SK-N-SH treated with all-trans-retinoic acid at 6 μM for 48 hours (cell line): Measurements from ENCODE around the gene ACSL6.

Experiments used
- ATAC-seq: fragments of 200-7000 bp; cut with Tn5 transposase; 3 replicates; pipeline ENCODE4 v1.9.1; 2020; ENCODE audit warnings: mild to moderate bottlenecking, moderate library complexity
- ARNTL ChIP-seq: fragments of 450-650 bp; formaldehyde crosslinking; IDR thresholded peaks from 2 replicates; pipeline ENCODE4 v1.5.0; 2020; ENCODE audit warnings: low read depth, mild to moderate bottlenecking, moderate library complexity, borderline replicate concordance
- BACH2 ChIP-seq: fragments of 250-450 bp; sonication (Bioruptor Pico); IDR thresholded peaks from 2 replicates; pipeline ENCODE4 v1.9.0; 2021; ENCODE audit warnings: mild to moderate bottlenecking, borderline replicate concordance
- CSRNP3 ChIP-seq: fragments of 250-450 bp; sonication (Bioruptor Pico); IDR thresholded peaks from 2 replicates; pipeline ENCODE4 v1.5.1; 2021; ENCODE audit warnings: mild to moderate bottlenecking, moderate library complexity
- ESRRG ChIP-seq: fragments of 250-450 bp; sonication (Bioruptor Pico); IDR thresholded peaks from 2 replicates; pipeline ENCODE4 v1.6.1; 2021; ENCODE audit warnings: mild to moderate bottlenecking
- ISL1 ChIP-seq: fragments of 250-450 bp; sonication (Bioruptor Pico); IDR thresholded peaks from 2 replicates; pipeline ENCODE4 v2.1.2; 2022; ENCODE audit warnings: mild to moderate bottlenecking, moderate library complexity
- OSR1 ChIP-seq: fragments of 250-450 bp; sonication (Bioruptor Pico); IDR thresholded peaks from 2 replicates; pipeline ENCODE4 v1.8.0; 2022; ENCODE audit warnings: moderate library complexity, mild to moderate bottlenecking, inconsistent platforms
- POU6F1 ChIP-seq: fragments of 250-450 bp; sonication (Bioruptor Pico); IDR thresholded peaks from 2 replicates; pipeline ENCODE4 v1.8.0; 2021; ENCODE audit warnings: low read depth, mild to moderate bottlenecking, moderate library complexity, borderline replicate concordance
- PPARA ChIP-seq: fragments of 250-450 bp; sonication (Bioruptor Pico); IDR thresholded peaks from 2 replicates; pipeline ENCODE4 v1.5.0; 2020; ENCODE audit warnings: mild to moderate bottlenecking, borderline replicate concordance
- SNAI2 ChIP-seq: fragments of 250-450 bp; sonication (Bioruptor Pico); IDR thresholded peaks from 2 replicates; pipeline ENCODE4 v1.5.0; 2020; ENCODE audit warnings: mild to moderate bottlenecking, moderate library complexity
- TCF4 ChIP-seq: fragments of 250-450 bp; sonication (Bioruptor Pico); IDR thresholded peaks from 2 replicates; pipeline ENCODE4 v1.8.0; 2021; ENCODE audit warnings: mild to moderate bottlenecking, moderate library complexity, borderline replicate concordance
- TOX ChIP-seq: fragments of 250-450 bp; sonication (Bioruptor Pico); IDR thresholded peaks from 2 replicates; pipeline ENCODE4 v1.8.0; 2021; ENCODE audit warnings: mild to moderate bottlenecking, moderate library complexity, borderline replicate concordance
- ZC3H10 ChIP-seq: fragments of 250-450 bp; sonication (Bioruptor Pico); IDR thresholded peaks from 2 replicates; pipeline ENCODE4 v1.5.1; 2021; ENCODE audit warnings: mild to moderate bottlenecking, moderate library complexity
- ZFP3 ChIP-seq: fragments of 250-450 bp; sonication (Bioruptor Pico); IDR thresholded peaks from 2 replicates; pipeline ENCODE4 v1.5.0; 2020; ENCODE audit warnings: mild to moderate bottlenecking, moderate library complexity
- ZFP30 ChIP-seq: fragments of 450-650 bp; formaldehyde crosslinking; IDR thresholded peaks from 2 replicates; pipeline ENCODE4 v1.5.0; 2022; ENCODE audit warnings: mild to moderate bottlenecking, moderate library complexity
- ZNF565 ChIP-seq: fragments of 450-650 bp; formaldehyde crosslinking; conservative IDR thresholded peaks from 2 replicates; pipeline ENCODE4 v1.5.0; 2020; ENCODE audit warnings: low read depth, mild to moderate bottlenecking, moderate library complexity
- ZNF70 ChIP-seq: fragments of 450-650 bp; formaldehyde crosslinking; IDR thresholded peaks from 2 replicates; pipeline ENCODE4 v1.5.0; 2020; ENCODE audit warnings: mild to moderate bottlenecking, moderate library complexity
- ZNF8 ChIP-seq: fragments of 450-650 bp; formaldehyde crosslinking; IDR thresholded peaks from 2 replicates; pipeline ENCODE4 v1.5.0; 2020; ENCODE audit warnings: mild to moderate bottlenecking, moderate library complexity
- TF ChIP-seq, protein P1 (sequence below): fragments of 250-450 bp; sonication (Bioruptor Pico); IDR thresholded peaks from 2 replicates; pipeline ENCODE4 v1.5.0; 2020; ENCODE audit warnings: mild to moderate bottlenecking, moderate library complexity
- TF ChIP-seq, protein P2 (sequence below): fragments of 250-450 bp; sonication (Bioruptor Pico); IDR thresholded peaks from 2 replicates; pipeline ENCODE4 v1.8.0; 2020; ENCODE audit warnings: mild to moderate bottlenecking, moderate library complexity, borderline replicate concordance
- TF ChIP-seq, protein P3 (sequence below): fragments of 250-450 bp; sonication (Bioruptor Pico); IDR thresholded peaks from 2 replicates; pipeline ENCODE4 v1.5.1; 2020; ENCODE audit warnings: low read depth, mild to moderate bottlenecking, moderate library complexity

Gene ACSL6

DNA sequence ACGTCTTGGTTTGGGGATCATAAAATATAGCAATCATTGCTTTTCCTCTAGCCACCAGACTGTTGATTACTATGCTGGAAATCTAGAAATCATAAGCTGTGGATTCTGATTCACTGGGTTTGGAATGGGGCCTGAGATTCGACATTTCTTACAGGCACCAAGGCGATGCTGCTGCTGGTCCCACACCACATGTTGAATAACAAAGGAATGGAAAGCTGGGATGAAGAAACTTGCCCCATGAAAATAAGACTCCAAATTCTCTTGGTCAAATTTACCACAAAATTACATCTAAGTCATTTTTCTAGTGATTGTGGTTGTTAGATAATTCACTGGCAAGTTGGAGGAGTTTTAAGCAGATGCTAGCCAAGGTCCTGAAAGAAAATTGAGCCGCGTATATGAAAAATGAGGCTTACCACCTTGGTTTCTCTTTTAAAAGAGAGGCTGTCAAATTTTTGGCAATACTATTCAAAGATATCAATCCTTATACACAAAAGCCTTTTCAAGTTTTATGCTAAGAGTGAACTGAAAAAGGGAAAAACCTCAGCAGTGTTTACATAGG lies 43.0 kb downstream of the ACSL6 start:
- TF ChIP-seq ISL1 (CRISPR knock-in tag) (no peak), ARNTL (no peak)
- no peak for ATAC-seq

- no peak for ATAC-seq
- TF ChIP-seq SNAI2 = no peak
- TF ChIP-seq, protein P1, sequence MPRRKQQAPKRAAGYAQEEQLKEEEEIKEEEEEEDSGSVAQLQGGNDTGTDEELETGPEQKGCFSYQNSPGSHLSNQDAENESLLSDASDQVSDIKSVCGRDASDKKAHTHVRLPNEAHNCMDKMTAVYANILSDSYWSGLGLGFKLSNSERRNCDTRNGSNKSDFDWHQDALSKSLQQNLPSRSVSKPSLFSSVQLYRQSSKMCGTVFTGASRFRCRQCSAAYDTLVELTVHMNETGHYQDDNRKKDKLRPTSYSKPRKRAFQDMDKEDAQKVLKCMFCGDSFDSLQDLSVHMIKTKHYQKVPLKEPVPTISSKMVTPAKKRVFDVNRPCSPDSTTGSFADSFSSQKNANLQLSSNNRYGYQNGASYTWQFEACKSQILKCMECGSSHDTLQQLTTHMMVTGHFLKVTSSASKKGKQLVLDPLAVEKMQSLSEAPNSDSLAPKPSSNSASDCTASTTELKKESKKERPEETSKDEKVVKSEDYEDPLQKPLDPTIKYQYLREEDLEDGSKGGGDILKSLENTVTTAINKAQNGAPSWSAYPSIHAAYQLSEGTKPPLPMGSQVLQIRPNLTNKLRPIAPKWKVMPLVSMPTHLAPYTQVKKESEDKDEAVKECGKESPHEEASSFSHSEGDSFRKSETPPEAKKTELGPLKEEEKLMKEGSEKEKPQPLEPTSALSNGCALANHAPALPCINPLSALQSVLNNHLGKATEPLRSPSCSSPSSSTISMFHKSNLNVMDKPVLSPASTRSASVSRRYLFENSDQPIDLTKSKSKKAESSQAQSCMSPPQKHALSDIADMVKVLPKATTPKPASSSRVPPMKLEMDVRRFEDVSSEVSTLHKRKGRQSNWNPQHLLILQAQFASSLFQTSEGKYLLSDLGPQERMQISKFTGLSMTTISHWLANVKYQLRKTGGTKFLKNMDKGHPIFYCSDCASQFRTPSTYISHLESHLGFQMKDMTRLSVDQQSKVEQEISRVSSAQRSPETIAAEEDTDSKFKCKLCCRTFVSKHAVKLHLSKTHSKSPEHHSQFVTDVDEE = no peak
- TF ChIP-seq CSRNP3 (CRISPR knock-in tag) = no peak
- no peak for TF ChIP-seq ZFP3 (CRISPR knock-in tag)
- no peak for TF ChIP-seq TOX
- TF ChIP-seq BACH2 (CRISPR knock-in tag) = no peak
- TF ChIP-seq, protein P2, sequence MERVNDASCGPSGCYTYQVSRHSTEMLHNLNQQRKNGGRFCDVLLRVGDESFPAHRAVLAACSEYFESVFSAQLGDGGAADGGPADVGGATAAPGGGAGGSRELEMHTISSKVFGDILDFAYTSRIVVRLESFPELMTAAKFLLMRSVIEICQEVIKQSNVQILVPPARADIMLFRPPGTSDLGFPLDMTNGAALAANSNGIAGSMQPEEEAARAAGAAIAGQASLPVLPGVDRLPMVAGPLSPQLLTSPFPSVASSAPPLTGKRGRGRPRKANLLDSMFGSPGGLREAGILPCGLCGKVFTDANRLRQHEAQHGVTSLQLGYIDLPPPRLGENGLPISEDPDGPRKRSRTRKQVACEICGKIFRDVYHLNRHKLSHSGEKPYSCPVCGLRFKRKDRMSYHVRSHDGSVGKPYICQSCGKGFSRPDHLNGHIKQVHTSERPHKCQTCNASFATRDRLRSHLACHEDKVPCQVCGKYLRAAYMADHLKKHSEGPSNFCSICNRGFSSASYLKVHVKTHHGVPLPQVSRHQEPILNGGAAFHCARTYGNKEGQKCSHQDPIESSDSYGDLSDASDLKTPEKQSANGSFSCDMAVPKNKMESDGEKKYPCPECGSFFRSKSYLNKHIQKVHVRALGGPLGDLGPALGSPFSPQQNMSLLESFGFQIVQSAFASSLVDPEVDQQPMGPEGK (CRISPR knock-in tag) = no peak
- TF ChIP-seq OSR1 (CRISPR knock-in tag) = no peak
- no peak for TF ChIP-seq ZNF8 (CRISPR knock-in tag)
- TF ChIP-seq ZNF565 (CRISPR knock-in tag) = no peak
- TF ChIP-seq TCF4 (CRISPR knock-in tag) = no peak
These were observed 44.9 kb downstream of the ACSL6 start for GRCh38 chr5:131966551-131966950.

DNA sequence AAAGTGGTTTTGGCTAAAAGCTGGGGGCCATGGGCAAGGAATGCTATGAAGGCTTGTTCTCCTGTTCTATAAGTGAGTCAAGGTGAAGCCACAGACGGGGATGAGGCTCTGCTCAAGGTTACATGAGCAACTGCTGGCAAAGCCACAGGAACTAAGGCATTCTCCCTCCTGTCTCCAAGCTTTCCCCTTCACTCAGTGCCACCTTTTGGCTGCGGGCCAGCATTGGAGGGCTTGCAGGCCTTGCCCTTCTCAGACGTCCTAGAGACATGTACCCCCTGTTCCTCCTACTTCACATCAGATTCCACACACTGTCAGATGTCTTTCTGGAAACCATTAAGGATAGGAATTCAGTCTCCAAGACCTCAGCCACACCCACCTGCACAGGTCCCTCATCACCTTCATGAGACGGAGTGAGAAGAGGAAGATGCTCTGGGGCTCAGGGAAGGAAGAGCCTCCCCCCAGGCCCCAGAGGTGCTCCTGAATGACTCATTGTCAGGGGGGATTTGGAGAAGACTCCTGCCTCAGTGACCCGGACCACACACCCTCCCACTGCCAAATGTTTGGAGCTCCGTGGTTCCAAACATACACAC lies 45.5 kb downstream of the ACSL6 start:
- ATAC-seq = no peak
- no peak for TF ChIP-seq ZNF565 (CRISPR knock-in tag)
- TF ChIP-seq ZFP30 (CRISPR knock-in tag) = no peak
- no peak for TF ChIP-seq ZC3H10 (CRISPR knock-in tag)
- no peak for TF ChIP-seq ZNF70 (CRISPR knock-in tag)
- TF ChIP-seq CSRNP3 (CRISPR knock-in tag) = no peak
- TF ChIP-seq, protein P1 = no peak
- TF ChIP-seq, all 23 proteins: peak for 0

- no peak for ATAC-seq
- TF ChIP-seq ESRRG (CRISPR knock-in tag) (no peak), POU6F1 (CRISPR knock-in tag) (no peak), ZFP3 (CRISPR knock-in tag) (no peak), PPARA (CRISPR knock-in tag) (no peak), ZNF70 (CRISPR knock-in tag) (no peak), SNAI2 (no peak), ZNF8 (CRISPR knock-in tag) (no peak)
- TF ChIP-seq, protein P2 (CRISPR knock-in tag) = no peak
- TF ChIP-seq, protein P3, sequence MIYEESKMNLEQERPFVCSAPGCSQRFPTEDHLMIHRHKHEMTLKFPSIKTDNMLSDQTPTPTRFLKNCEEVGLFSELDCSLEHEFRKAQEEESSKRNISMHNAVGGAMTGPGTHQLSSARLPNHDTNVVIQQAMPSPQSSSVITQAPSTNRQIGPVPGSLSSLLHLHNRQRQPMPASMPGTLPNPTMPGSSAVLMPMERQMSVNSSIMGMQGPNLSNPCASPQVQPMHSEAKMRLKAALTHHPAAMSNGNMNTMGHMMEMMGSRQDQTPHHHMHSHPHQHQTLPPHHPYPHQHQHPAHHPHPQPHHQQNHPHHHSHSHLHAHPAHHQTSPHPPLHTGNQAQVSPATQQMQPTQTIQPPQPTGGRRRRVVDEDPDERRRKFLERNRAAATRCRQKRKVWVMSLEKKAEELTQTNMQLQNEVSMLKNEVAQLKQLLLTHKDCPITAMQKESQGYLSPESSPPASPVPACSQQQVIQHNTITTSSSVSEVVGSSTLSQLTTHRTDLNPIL = no peak
These were observed 51.6 kb downstream of the ACSL6 start for GRCh38 chr5:131959906-131960305.
